Measurements from ENCODE around the gene ADCY10.

DNA sequence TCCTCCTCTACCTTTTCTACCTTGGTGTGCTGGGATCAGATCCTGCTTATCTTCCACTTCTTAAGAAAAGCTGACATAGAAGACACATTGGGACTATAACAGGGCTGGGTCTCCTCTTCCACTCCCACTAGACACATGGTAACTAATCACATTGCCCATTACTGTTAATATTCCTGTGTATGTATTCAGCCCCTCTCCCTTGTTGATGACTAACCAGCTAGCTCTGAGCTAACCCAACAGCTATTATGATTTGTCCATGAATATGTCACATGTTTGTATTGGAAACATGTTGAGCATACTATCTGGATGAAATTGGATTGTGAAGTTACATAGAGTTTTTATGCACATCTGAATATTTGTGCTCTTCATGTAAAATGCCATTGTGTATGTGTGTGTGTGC lies 139.2 kb downstream of the ADCY10 start:
- TF ChIP-seq, protein P1, sequence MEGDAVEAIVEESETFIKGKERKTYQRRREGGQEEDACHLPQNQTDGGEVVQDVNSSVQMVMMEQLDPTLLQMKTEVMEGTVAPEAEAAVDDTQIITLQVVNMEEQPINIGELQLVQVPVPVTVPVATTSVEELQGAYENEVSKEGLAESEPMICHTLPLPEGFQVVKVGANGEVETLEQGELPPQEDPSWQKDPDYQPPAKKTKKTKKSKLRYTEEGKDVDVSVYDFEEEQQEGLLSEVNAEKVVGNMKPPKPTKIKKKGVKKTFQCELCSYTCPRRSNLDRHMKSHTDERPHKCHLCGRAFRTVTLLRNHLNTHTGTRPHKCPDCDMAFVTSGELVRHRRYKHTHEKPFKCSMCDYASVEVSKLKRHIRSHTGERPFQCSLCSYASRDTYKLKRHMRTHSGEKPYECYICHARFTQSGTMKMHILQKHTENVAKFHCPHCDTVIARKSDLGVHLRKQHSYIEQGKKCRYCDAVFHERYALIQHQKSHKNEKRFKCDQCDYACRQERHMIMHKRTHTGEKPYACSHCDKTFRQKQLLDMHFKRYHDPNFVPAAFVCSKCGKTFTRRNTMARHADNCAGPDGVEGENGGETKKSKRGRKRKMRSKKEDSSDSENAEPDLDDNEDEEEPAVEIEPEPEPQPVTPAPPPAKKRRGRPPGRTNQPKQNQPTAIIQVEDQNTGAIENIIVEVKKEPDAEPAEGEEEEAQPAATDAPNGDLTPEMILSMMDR (IDR thresholded peaks at IDR 0.05; ENCODE audit: low read length) = no peak
- TF ChIP-seq EZH2 (IDR thresholded peaks at IDR 0.05; ENCODE audit: borderline replicate concordance, low read length) = no peak

Data from OCI-LY1 (cell line).